NT2/D1 (cell line): ENCODE results near the gene MAOA.
"Not testable (repeated sequence)": the region's sequence is repeated elsewhere in the genome, so short reads cannot be mapped to it uniquely, and the experiment has no call there.

Source experiments
- DNase-seq: peaks from one replicate; pipeline ENCODE4 v3.0.0-alpha.2; 2011; ENCODE audit warnings: low read depth, low spot score
- H3K27me3 ChIP-seq: 2 replicates; pipeline ENCODE4 v1.6.0; 2011; ENCODE audit warnings: mild to moderate bottlenecking; ENCODE audit not compliant: insufficient read length, insufficient read depth
- H3K36me3 ChIP-seq: 2 replicates; pipeline ENCODE4 v1.6.1; 2011; ENCODE audit warnings: mild to moderate bottlenecking, low read length, mixed read lengths; ENCODE audit not compliant: insufficient read depth, insufficient read length
- H3K4me1 ChIP-seq: 2 replicates; pipeline ENCODE4 v1.5.1; 2011; ENCODE audit not compliant: insufficient read depth, insufficient read length
- H3K4me3 ChIP-seq: 2 replicates; pipeline ENCODE4 v1.5.1; 2011; ENCODE audit warnings: low read depth; ENCODE audit not compliant: insufficient read length
- H3K9ac ChIP-seq: 2 replicates; pipeline ENCODE4 v1.6.0; 2011; ENCODE audit warnings: low read depth; ENCODE audit not compliant: insufficient read length
- H3K9me3 ChIP-seq: 2 replicates; pipeline ENCODE4 v1.5.1; 2011; ENCODE audit warnings: mild to moderate bottlenecking, low read length; ENCODE audit not compliant: insufficient read depth
- SUZ12 ChIP-seq: IDR thresholded peaks from 2 replicates; pipeline ENCODE4 v1.6.1; 2011; ENCODE audit not compliant: insufficient read length, insufficient read depth; ENCODE audit errors: extremely low read depth
- YY1 ChIP-seq: IDR thresholded peaks from 2 replicates; pipeline ENCODE4 v1.6.1; 2011; ENCODE audit not compliant: insufficient read length, insufficient read depth
- ZNF274 ChIP-seq: IDR thresholded peaks from 2 replicates; pipeline ENCODE4 v1.6.1; 2011; ENCODE audit warnings: mild to moderate bottlenecking, low read depth, low read length

MAOA gene

GRCh38 chrX:43718546-43718945 lies 62.4 kb downstream of the MAOA start:
- Histone ChIP-seq H3K27me3 (no peaks in the 10 kb centered on the region), H3K9me3 (no peaks in the 10 kb centered on the region), H3K9ac (no peak overlapping the region), H3K36me3 (no peaks in the 10 kb centered on the region), H3K4me3 (no peak overlapping the region), H3K4me1 (no peaks in the 10 kb centered on the region)
- TF ChIP-seq SUZ12 (no peak), ZNF274 (no peak), YY1 (no peak)
- DNase-seq: no peak

DNA sequence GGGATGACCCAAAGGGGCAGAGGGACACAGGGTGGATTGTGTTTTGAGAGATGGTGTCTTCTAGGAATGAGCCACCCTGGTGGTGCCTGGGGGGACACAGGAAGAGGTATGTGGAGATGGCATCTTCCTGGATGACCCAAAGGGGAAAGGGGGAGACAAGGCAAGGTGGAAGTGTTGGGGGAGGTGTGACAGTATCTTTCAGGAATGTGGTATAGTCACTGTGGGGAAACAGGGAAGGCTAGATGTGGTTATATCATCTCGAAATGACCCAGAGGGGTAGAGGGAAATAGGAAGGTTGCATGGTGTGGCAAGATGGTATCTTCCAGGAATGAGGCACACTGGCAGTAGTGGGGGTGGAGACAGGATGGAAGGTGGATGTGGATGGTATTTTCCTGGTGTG lies 62.9 kb downstream of the MAOA start:
- Histone ChIP-seq H3K4me1 (no peaks in the 10 kb centered on the region), H3K9me3 (no peaks in the 10 kb centered on the region), H3K9ac (no peak overlapping the region), H3K4me3 (no peak overlapping the region), H3K27me3 (no peaks in the 10 kb centered on the region), H3K36me3 (no peaks in the 10 kb centered on the region)
- no peak for TF ChIP-seq SUZ12
- no peak for DNase-seq

- no peak for TF ChIP-seq ZNF274
- TF ChIP-seq SUZ12: no peak
- no peak for TF ChIP-seq YY1
- Histone ChIP-seq H3K9ac (no peak overlapping the region), H3K27me3 (no peaks in the 10 kb centered on the region), H3K4me1 (no peaks in the 10 kb centered on the region), H3K9me3 (no peaks in the 10 kb centered on the region), H3K4me3 (no peak overlapping the region), H3K36me3 (no peaks in the 10 kb centered on the region)
- DNase-seq: no peak
Measured at GRCh38 chrX:43720082-43720481, 64.0 kb downstream of the MAOA start.

DNA sequence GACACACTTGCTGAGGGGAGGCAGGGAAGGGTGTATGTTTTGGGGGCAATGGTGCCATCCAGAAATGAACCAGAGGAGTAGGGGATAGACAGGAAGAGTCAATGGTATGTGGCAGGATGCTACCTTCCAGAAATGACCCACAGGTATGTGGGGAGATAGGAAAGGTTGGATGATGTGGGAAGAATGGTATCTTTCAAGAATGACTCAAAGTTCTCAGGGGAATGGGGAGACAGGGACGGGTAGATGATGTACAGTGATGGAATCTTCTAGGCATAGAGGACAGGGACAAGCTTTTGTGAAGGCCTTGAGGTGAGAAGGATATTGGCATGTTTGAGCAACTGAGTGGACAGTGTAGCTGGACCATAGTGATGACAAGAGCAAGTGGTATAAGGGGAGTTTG lies 64.9 kb downstream of the MAOA start:
- Histone ChIP-seq H3K4me1 (no peaks in the 10 kb centered on the region), H3K9ac (no peak overlapping the region), H3K27me3 (no peaks in the 10 kb centered on the region), H3K36me3 (no peaks in the 10 kb centered on the region), H3K9me3 (no peaks in the 10 kb centered on the region), H3K4me3 (no peak overlapping the region)
- TF ChIP-seq ZNF274 (no peak), YY1 (no peak), SUZ12 (no peak)
- DNase-seq: no peak

GRCh38 chrX:43725227-43725626 lies 69.1 kb downstream of the MAOA start:
- not testable (repeated sequence) for H3K4me1 ChIP-seq, H3K9me3 ChIP-seq, DNase-seq, H3K4me3 ChIP-seq, H3K36me3 ChIP-seq, H3K9ac ChIP-seq, H3K27me3 ChIP-seq

DNA sequence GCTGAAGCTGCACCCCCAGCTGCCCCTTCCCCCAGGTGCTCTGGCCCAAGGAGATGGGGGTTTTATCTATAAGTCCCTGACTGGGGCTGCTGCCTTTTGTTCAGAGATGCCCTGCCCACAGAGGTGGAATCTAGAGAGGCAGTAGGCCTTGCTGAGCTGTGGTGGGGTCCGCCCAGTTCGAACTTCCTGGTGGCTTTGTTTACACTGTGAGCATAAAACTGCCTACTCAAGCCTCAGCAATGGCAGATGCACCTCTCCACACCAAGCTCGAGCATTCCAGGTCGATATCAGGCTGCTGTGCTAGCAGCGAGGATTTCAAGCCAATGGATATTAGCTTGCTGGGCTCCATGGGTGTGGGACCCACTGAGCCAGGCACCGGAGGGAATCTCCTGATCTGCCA lies 71.2 kb downstream of the MAOA start:
- not testable (repeated sequence) for H3K9ac ChIP-seq, H3K9me3 ChIP-seq, DNase-seq, H3K27me3 ChIP-seq, H3K4me3 ChIP-seq, H3K4me1 ChIP-seq, H3K36me3 ChIP-seq

DNA sequence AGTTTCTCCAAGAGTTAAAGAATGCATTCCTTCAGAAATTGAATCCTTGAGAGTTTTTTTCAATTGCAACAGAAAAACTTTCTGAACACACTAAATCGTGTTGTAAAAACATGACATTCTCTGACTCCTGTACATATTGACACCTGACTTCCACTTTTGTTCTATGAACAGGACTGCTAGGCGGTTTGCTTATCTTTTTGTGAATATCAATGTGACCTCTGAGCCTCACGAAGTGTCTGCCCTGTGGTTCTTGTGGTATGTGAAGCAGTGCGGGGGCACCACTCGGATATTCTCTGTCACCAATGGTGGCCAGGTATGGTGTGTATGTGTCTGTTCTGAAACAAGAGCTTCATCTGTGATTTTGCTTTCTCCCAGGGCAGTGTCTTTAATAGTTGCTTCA lies 71.9 kb downstream of the MAOA start:
- Histone ChIP-seq H3K4me3 (no peak overlapping the region), H3K27me3 (no peaks in the 10 kb centered on the region), H3K9me3 (no peaks in the 10 kb centered on the region), H3K36me3 (no peaks in the 10 kb centered on the region), H3K9ac (no peak overlapping the region), H3K4me1 (no peaks in the 10 kb centered on the region)
- TF ChIP-seq YY1: no peak
- TF ChIP-seq SUZ12: no peak
- no peak for TF ChIP-seq ZNF274
- no peak for DNase-seq

DNA sequence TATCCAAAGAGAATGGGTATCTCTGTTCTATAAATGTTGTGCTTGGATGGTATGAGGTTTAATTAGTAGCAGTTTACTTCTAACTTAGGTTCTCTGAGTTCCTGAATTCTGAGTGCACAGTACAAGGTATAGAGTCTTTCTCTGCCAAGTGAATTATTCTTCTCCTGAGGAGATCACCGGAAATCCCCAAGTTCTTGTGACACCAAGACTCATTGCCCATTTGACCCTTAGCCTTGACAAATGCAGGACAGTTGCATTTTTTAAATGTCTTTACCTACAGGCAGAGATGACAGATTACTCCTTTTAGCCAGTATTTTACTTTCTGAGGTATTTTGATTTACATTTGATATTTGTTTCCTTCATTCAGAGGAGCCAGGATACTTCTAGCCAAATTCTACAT lies 72.9 kb downstream of the MAOA start:
- no peak overlapping the region for H3K4me3 ChIP-seq
- H3K36me3 ChIP-seq: no peaks in the 10 kb centered on the region
- TF ChIP-seq ZNF274 (no peak), SUZ12 (no peak), YY1 (no peak)
- no peak for DNase-seq
- H3K9ac ChIP-seq: no peak overlapping the region
- no peaks in the 10 kb centered on the region for H3K9me3 ChIP-seq
- H3K4me1 ChIP-seq: no peaks in the 10 kb centered on the region
- H3K27me3 ChIP-seq: no peaks in the 10 kb centered on the region
